Non-pigmented ciliary epithelial cell (primary cell): ENCODE results near the gene EXOC4.
"Not testable (repeated sequence)": the region's sequence is repeated elsewhere in the genome, so short reads cannot be mapped to it uniquely, and the experiment has no call there.

Source experiments
- DNase-seq: peaks from one replicate; pipeline ENCODE4 v3.0.0-alpha.2; 2010; ENCODE audit warnings: low read depth

Gene EXOC4

GRCh38 chr7:133315332-133316040 is 62.6 kb downstream of the EXOC4 start:
- peak; percentile 20 for DNase-seq

- DNase-seq, result no peak
Observed at GRCh38 chr7:133319842-133320241, 67.0 kb downstream of the EXOC4 start.

- no peak for DNase-seq
Observed at GRCh38 chr7:133320891-133321290, 68.0 kb downstream of the EXOC4 start.

- not testable (repeated sequence) for DNase-seq
Observed at GRCh38 chr7:133321366-133321765, 68.5 kb downstream of the EXOC4 start.

- not testable (repeated sequence) for DNase-seq
Observed at GRCh38 chr7:133326745-133327144, 73.9 kb downstream of the EXOC4 start.

- DNase-seq, result not testable (repeated sequence)
Observed at GRCh38 chr7:133328021-133328420, 75.1 kb downstream of the EXOC4 start.

GRCh38 chr7:133330085-133330484 is 77.2 kb downstream of the EXOC4 start:
- no peak for DNase-seq

GRCh38 chr7:133331861-133332260 is 79.0 kb downstream of the EXOC4 start:
- DNase-seq, result no peak

- no peak for DNase-seq
Observed at GRCh38 chr7:133339772-133340171, 86.9 kb downstream of the EXOC4 start.

- no peak for DNase-seq
Observed at GRCh38 chr7:133344275-133344674, 91.4 kb downstream of the EXOC4 start.

GRCh38 chr7:133345690-133346421 is 93.0 kb downstream of the EXOC4 start:
- no peak for DNase-seq

- DNase-seq, result no peak
Observed at GRCh38 chr7:133348250-133348649, 95.4 kb downstream of the EXOC4 start.

- DNase-seq, result no peak
Observed at GRCh38 chr7:133349101-133349500, 96.2 kb downstream of the EXOC4 start.

- DNase-seq, result no peak
Observed at GRCh38 chr7:133352430-133352829, 99.6 kb downstream of the EXOC4 start.

GRCh38 chr7:133353775-133354174 is 100.9 kb downstream of the EXOC4 start:
- no peak for DNase-seq

- no peak for DNase-seq
Observed at GRCh38 chr7:133354546-133355324, 101.9 kb downstream of the EXOC4 start.

- peak; percentile 65 for DNase-seq
Observed at GRCh38 chr7:133355325-133355708, 102.4 kb downstream of the EXOC4 start.

- DNase-seq, result no peak
Observed at GRCh38 chr7:133355822-133356221, 102.9 kb downstream of the EXOC4 start.

GRCh38 chr7:133358708-133359107 is 105.8 kb downstream of the EXOC4 start:
- no peak for DNase-seq

GRCh38 chr7:133359449-133359848 is 106.6 kb downstream of the EXOC4 start:
- DNase-seq, result no peak

GRCh38 chr7:133360201-133360600 is 107.3 kb downstream of the EXOC4 start:
- no peak for DNase-seq

- no peak for DNase-seq
Observed at GRCh38 chr7:133361806-133362205, 108.9 kb downstream of the EXOC4 start.
